HCT116 (cell line): ENCODE results near the gene ZNF283. TPM values are rescaled to one million over a fixed set of nuclear protein-coding genes. Genes with fewer than 3 reads are reported as not detected.

Experiments
- ATAC-seq: fragments of 200-7000 bp; cut with Tn5 transposase; 2 replicates; pipeline ENCODE4 v1.9.1; 2020; ENCODE audit warnings: mild to moderate bottlenecking, moderate library complexity
- BruUV-seq: library from RNA; stranded (reverse); fragments of 400-500 nt; replicated peaks from 2 replicates; lab custom pipeline; 2021; lab: Mats Ljungman, UMichigan
- CTCF ChIA-PET: fragments of 300-600 bp; sonication (Branson Sonifier 250); formaldehyde crosslinking; loops from one replicate; lab custom pipeline; 2021; ENCODE audit warnings: antibody characterized with exemption; lab: Charles Lee
- POLR2A ChIA-PET: fragments of 300-600, 350-600 bp; sonication (Branson Sonifier 250); formaldehyde crosslinking; loops from one replicate; lab custom pipeline; 2021; ENCODE audit warnings: antibody characterized with exemption; lab: Charles Lee
- RAD21 ChIA-PET, 2 experiments: fragments of 300-600 bp; sonication (Branson Sonifier 250); formaldehyde crosslinking; loops; one replicate each; lab custom pipeline; 2023; ENCODE audit warnings: low total read pairs in 2 of 2; ENCODE audit not compliant: uncharacterized antibody in 2 of 2, unreplicated experiment in 2 of 2, low non-redundant PET in 1 of 2; lab: Charles Lee
- DNase-seq: peaks from one replicate; pipeline ENCODE4 v3.0.0-alpha.2; 2010; ENCODE audit warnings: low read depth, low spot score
- H2AFZ ChIP-seq: fragments of 200-600 bp; shearing (Covaris generic), sonication (generic); 2 replicates; pipeline ENCODE4 v1.6.1; 2017; ENCODE audit warnings: low read depth, mixed run types, mixed read lengths, antibody characterized with exemption, low read length; ENCODE audit not compliant: poor library complexity, severe bottlenecking
- H3K27ac ChIP-seq: 2 replicates; pipeline ENCODE4 v1.5.1; 2012; ENCODE audit warnings: low read depth, low read length
- H3K27me3 ChIP-seq: fragments of 200-600 bp; sonication (generic); 2 replicates; pipeline ENCODE4 v1.6.1; 2016; ENCODE audit warnings: mixed run types, low read length, mixed read lengths; ENCODE audit not compliant: insufficient read depth
- H3K36me3 ChIP-seq, 2 experiments: fragments of 200-500 bp in 1 of 2; fragments of 200-600 bp in 1 of 2; sonication (Bioruptor generic) in 1 of 2; sonication (generic) in 1 of 2; 2 replicates each; pipeline versions ENCODE4 v1.5.1 to v1.6.1; 2014 to 2016; ENCODE audit warnings: low read length in 2 of 2, inconsistent platforms in 1 of 2, mixed read lengths in 1 of 2, mixed run types in 1 of 2; ENCODE audit not compliant: insufficient read depth in 2 of 2, control insufficient read depth in 1 of 2
- H3K4me1 ChIP-seq, 2 experiments: fragments of 200-600 bp in 1 of 2; sonication (generic) in 1 of 2; 2 replicates each; pipeline versions ENCODE4 v1.5.1 to v1.6.1; 2012 to 2017; ENCODE audit warnings: low read length in 2 of 2, inconsistent platforms in 1 of 2, mild to moderate bottlenecking in 1 of 2, mixed read lengths in 1 of 2, mixed run types in 1 of 2, moderate library complexity in 1 of 2; ENCODE audit not compliant: insufficient read depth in 2 of 2, control insufficient read depth in 1 of 2
- H3K4me2 ChIP-seq: fragments of 200-600 bp; sonication (generic); 2 replicates; pipeline ENCODE4 v1.6.1; 2017; ENCODE audit warnings: mixed run types, low read length, mixed read lengths
- H3K4me3 ChIP-seq, 2 experiments: fragments of 200-600 bp in 1 of 2; sonication (generic) in 1 of 2; replicated peaks in 1 of 2; 2 replicates each; pipeline ENCODE4 v1.5.1; 2011 to 2016; ENCODE audit warnings: low read length in 2 of 2, control low read depth in 1 of 2, low read depth in 1 of 2, mild to moderate bottlenecking in 1 of 2, mixed read lengths in 1 of 2, mixed run types in 1 of 2
- H3K79me2 ChIP-seq: fragments of 200-600 bp; sonication (generic); 2 replicates; pipeline ENCODE4 v1.6.1; 2017; ENCODE audit warnings: mild to moderate bottlenecking, mixed run types, low read length, moderate library complexity, mixed read lengths; ENCODE audit not compliant: insufficient read depth
- H3K9ac ChIP-seq: fragments of 200-600 bp; sonication (generic); 2 replicates; pipeline ENCODE4 v1.6.1; 2016; ENCODE audit warnings: low read length, mixed read lengths
- H3K9me2 ChIP-seq: fragments of 200-600 bp; sonication (generic), shearing (Covaris generic); 2 replicates; pipeline ENCODE4 v1.6.1; 2017; ENCODE audit warnings: mixed run types, mild to moderate bottlenecking, moderate library complexity; ENCODE audit not compliant: insufficient read depth
- H3K9me3 ChIP-seq, 2 experiments: fragments of 200-500 bp in 1 of 2; fragments of 200-600 bp in 1 of 2; sonication (Bioruptor generic) in 1 of 2; sonication (generic) in 1 of 2; 2 replicates each; pipeline ENCODE4 v1.6.1; 2014 to 2017; ENCODE audit warnings: low read length in 2 of 2, mixed read lengths in 2 of 2, inconsistent platforms in 1 of 2, low read depth in 1 of 2, mild to moderate bottlenecking in 1 of 2, mixed run types in 1 of 2, moderate library complexity in 1 of 2; ENCODE audit not compliant: control insufficient read depth in 1 of 2, insufficient read depth in 1 of 2
- H4K20me1 ChIP-seq: fragments of 200-600 bp; sonication (generic), shearing (Covaris generic); 2 replicates; pipeline ENCODE4 v1.6.1; 2017; ENCODE audit warnings: mixed run types, mild to moderate bottlenecking, moderate library complexity; ENCODE audit not compliant: insufficient read depth
- CTCF ChIP-seq, 3 experiments: fragments of 200-600 bp in 1 of 3; sonication (generic) in 1 of 3; IDR thresholded peaks in 2 of 3; conservative IDR thresholded peaks in 1 of 3; 2 replicates each; pipeline ENCODE4 v1.5.1; 2012 to 2017; ENCODE audit warnings: low read depth in 2 of 3, low read length in 2 of 3, antibody characterized with exemption in 1 of 3, borderline replicate concordance in 1 of 3, control low read depth in 1 of 3, mild to moderate bottlenecking in 1 of 3, mixed read lengths in 1 of 3, mixed run types in 1 of 3, moderate library complexity in 1 of 3; ENCODE audit not compliant: insufficient read depth in 1 of 3
- ELF1 ChIP-seq: IDR thresholded peaks from 2 replicates; pipeline ENCODE4 v1.6.1; 2012; ENCODE audit warnings: low read depth, borderline replicate concordance
- EZH2 ChIP-seq: fragments of 200-600 bp; sonication (generic); IDR thresholded peaks from 2 replicates; pipeline ENCODE4 v1.6.1; 2017; ENCODE audit warnings: antibody characterized with exemption, mixed run types
- FOSL1 ChIP-seq: IDR thresholded peaks from 2 replicates; pipeline ENCODE4 v1.6.1; 2012; ENCODE audit warnings: low read depth
- JUND ChIP-seq: IDR thresholded peaks from 2 replicates; pipeline ENCODE4 v1.6.1; 2012
- RAD21 ChIP-seq: IDR thresholded peaks from 2 replicates; pipeline ENCODE4 v1.6.1; 2012; ENCODE audit warnings: low read depth, mild to moderate bottlenecking
- ZBTB33 ChIP-seq: IDR thresholded peaks from 2 replicates; pipeline ENCODE4 v1.6.1; 2011; ENCODE audit warnings: mild to moderate bottlenecking, low read length, moderate library complexity; ENCODE audit not compliant: insufficient replicate concordance; ENCODE audit errors: extremely low read depth
- intact Hi-C: fragments of 100-400 bp; cut with micrococcal nuclease; formaldehyde crosslinking; loops from 2 replicates; pipeline ENCODE4 v1.10.0; 2022
- total RNA-seq: library from RNA; stranded (reverse); gene quantifications from one replicate; pipeline ENCODE4 v1.2.1, GENCODE V29; 2021; ENCODE audit not compliant: unreplicated experiment
- TF ChIP-seq, protein P1 (sequence below): IDR thresholded peaks from 2 replicates; pipeline ENCODE4 v1.6.1; 2012; ENCODE audit warnings: low read depth
- TF ChIP-seq, protein P2 (sequence below): IDR thresholded peaks from 2 replicates; pipeline ENCODE4 v1.6.1; 2012

Gene ZNF283
- total RNA-seq, 1 experiment from 2014 or later, result 7.6 TPM

GRCh38 chr19:43797118-43797517 lies 30.0 kb upstream of the ZNF283 start:
- H3K9ac ChIP-seq, result no peak overlapping the region
- H3K4me1 ChIP-seq, result peaks cover 18 to 30% of the 10 kb centered on the region in 2 experiments
- H2AFZ ChIP-seq, result no peak overlapping the region
- RAD21 ChIA-PET, result no interaction called here
- no peak for TF ChIP-seq RAD21
- TF ChIP-seq EZH2, result no peak
- no peak for TF ChIP-seq FOSL1
- TF ChIP-seq, protein P1, sequence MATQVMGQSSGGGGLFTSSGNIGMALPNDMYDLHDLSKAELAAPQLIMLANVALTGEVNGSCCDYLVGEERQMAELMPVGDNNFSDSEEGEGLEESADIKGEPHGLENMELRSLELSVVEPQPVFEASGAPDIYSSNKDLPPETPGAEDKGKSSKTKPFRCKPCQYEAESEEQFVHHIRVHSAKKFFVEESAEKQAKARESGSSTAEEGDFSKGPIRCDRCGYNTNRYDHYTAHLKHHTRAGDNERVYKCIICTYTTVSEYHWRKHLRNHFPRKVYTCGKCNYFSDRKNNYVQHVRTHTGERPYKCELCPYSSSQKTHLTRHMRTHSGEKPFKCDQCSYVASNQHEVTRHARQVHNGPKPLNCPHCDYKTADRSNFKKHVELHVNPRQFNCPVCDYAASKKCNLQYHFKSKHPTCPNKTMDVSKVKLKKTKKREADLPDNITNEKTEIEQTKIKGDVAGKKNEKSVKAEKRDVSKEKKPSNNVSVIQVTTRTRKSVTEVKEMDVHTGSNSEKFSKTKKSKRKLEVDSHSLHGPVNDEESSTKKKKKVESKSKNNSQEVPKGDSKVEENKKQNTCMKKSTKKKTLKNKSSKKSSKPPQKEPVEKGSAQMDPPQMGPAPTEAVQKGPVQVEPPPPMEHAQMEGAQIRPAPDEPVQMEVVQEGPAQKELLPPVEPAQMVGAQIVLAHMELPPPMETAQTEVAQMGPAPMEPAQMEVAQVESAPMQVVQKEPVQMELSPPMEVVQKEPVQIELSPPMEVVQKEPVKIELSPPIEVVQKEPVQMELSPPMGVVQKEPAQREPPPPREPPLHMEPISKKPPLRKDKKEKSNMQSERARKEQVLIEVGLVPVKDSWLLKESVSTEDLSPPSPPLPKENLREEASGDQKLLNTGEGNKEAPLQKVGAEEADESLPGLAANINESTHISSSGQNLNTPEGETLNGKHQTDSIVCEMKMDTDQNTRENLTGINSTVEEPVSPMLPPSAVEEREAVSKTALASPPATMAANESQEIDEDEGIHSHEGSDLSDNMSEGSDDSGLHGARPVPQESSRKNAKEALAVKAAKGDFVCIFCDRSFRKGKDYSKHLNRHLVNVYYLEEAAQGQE, result no peak
- TF ChIP-seq CTCF (IDR thresholded peaks at IDR 0.05 in 2 of 3, conservative IDR thresholded peaks at IDR 0.05 in 1 of 3; ENCODE audit: borderline replicate concordance in 1 of 3, insufficient read depth in 1 of 3, low read depth in 2 of 3, low read length in 2 of 3), result no peak
- no peak for TF ChIP-seq JUND
- no peak for TF ChIP-seq ZBTB33
- TF ChIP-seq, protein P2, sequence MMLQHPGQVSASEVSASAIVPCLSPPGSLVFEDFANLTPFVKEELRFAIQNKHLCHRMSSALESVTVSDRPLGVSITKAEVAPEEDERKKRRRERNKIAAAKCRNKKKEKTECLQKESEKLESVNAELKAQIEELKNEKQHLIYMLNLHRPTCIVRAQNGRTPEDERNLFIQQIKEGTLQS, result no peak
- no peak; the same call in 1 of the 2 replicates for TF ChIP-seq ELF1
- H3K9me3 ChIP-seq, result peaks cover 0 to 11% of the 10 kb centered on the region in 2 experiments; a peak in 1 of 4 replicates
- H4K20me1 ChIP-seq, result no peaks in the 10 kb centered on the region
- H3K79me2 ChIP-seq, result no peaks in the 10 kb centered on the region
- H3K27me3 ChIP-seq, result no peaks in the 10 kb centered on the region
- CTCF ChIA-PET, result no interaction called here
- ATAC-seq (no peak), DNase-seq (no peak)
- H3K27ac ChIP-seq, result no peak overlapping the region
- no TSS peak for BruUV-seq
- no peaks in the 10 kb centered on the region for H3K9me2 ChIP-seq
- no peak overlapping the region for H3K4me2 ChIP-seq
- peaks cover 0 to 9% of the 10 kb centered on the region in 2 experiments; a peak in 1 of 4 replicates for H3K36me3 ChIP-seq
- POLR2A ChIA-PET, result no interaction called here
- intact Hi-C loops, result no loop called here
- H3K4me3 ChIP-seq, result no peak overlapping the region
